Keratinocyte (primary cell): ENCODE results near the gene RERE.

ENCODE experiments used
- EZH2 ChIP-seq: IDR thresholded peaks from one replicate; pipeline ENCODE4 v1.6.1; 2012; ENCODE audit warnings: inconsistent platforms, mild to moderate bottlenecking, low read length, moderate library complexity
- TF ChIP-seq, protein P1 (sequence below), 3 experiments: IDR thresholded peaks in 1 of 3; conservative IDR thresholded peaks in 1 of 3; optimal IDR thresholded peaks in 1 of 3; 2 replicates in 2 of 3; 3 replicates in 1 of 3; pipeline versions ENCODE3 to v1.5.1; 2011; ENCODE audit warnings: low read length in 3 of 3, mild to moderate bottlenecking in 3 of 3, moderate library complexity in 2 of 3, control low read depth in 1 of 3, inconsistent platforms in 1 of 3; ENCODE audit not compliant: insufficient read depth in 2 of 3; ENCODE audit errors: extremely low read depth in 1 of 3

DNA sequence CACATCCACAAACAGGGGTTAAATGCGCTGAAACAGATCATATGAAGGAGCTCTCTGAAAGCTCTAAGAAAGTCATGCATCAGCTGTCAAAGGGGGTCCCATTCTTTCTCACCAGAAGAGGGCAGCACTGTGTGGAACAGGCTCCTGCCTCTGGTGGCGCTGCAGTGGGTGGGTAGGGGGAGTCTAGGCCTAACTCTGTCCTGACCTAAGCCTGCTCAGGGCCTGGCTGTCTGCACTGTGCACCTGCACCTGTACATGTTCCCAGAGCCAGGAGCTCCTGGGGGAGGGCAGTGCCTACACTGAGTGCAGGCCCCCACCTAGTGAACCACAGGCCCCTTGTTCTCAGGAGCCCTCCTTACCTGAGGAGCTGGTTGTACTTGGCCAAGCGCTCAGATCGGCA, 45.1 kb upstream of the RERE start:
- TF ChIP-seq, protein P1, sequence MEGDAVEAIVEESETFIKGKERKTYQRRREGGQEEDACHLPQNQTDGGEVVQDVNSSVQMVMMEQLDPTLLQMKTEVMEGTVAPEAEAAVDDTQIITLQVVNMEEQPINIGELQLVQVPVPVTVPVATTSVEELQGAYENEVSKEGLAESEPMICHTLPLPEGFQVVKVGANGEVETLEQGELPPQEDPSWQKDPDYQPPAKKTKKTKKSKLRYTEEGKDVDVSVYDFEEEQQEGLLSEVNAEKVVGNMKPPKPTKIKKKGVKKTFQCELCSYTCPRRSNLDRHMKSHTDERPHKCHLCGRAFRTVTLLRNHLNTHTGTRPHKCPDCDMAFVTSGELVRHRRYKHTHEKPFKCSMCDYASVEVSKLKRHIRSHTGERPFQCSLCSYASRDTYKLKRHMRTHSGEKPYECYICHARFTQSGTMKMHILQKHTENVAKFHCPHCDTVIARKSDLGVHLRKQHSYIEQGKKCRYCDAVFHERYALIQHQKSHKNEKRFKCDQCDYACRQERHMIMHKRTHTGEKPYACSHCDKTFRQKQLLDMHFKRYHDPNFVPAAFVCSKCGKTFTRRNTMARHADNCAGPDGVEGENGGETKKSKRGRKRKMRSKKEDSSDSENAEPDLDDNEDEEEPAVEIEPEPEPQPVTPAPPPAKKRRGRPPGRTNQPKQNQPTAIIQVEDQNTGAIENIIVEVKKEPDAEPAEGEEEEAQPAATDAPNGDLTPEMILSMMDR (optimal IDR thresholded peaks at IDR 0.05 in 1 of 3, IDR thresholded peaks at IDR 0.05 in 1 of 3, conservative IDR thresholded peaks at IDR 0.05 in 1 of 3; ENCODE audit: extremely low read depth in 1 of 3, insufficient read depth in 2 of 3, low read length in 3 of 3): peak; percentile 50 to 57 (median 55)
- no peak for TF ChIP-seq EZH2
